Measurements from ENCODE around the gene JHY. TPM values are rescaled to one million over a fixed set of nuclear protein-coding genes. Genes with fewer than 3 reads are reported as not detected.

Gene JHY
- polyA plus RNA-seq, 1 of the 3 experiments (the other 2 are of a cell fraction) = 2.9 TPM

DNA sequence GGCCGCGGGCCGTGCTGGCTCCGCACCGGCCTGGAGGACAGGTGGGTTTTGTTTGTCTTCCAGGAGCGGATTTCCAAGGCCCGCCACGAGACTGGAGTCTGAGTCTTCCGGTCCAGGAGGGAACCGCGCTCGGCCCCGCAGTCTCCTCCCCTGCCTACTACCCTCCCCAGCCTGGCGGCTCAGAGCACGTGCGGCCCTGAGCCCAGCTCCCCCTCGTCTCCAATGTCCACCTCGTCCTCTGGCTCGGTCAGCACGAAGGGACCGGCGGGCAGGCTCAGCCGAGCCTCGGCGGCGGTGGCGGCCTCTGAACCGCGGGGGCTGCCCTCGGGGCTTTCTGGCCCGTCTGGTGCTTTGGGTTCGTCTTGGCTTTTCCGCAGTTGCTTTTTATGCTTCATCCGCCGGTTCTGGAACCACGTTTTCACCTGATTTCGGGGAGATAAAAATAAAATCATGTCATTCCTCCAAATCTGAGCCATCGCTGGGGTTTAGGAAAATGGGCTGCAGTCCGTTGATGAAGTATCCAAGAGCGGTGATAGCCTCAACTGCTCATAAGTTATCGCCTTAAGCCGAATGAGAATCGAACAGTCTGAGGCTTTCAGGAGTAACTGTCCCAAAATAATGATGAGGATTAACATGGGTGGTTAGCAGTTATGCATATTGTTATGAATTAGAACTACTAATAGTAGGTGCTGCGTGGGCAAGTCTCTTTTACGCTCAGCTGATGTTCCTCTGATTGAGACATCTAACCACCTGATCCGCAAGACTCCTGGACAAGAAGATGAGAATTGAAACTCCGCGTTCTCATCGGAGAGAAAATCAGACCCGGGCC lies 95.1 kb downstream of the JHY start (continued):
- TF ChIP-seq TEAD4 (IDR thresholded peaks at IDR 0.05; ENCODE audit: borderline replicate concordance, insufficient read depth) (no peak), NFIC (IDR thresholded peaks at IDR 0.05; ENCODE audit: borderline replicate concordance) (no peak), GATA2 (CRISPR knock-in tag; IDR thresholded peaks at IDR 0.05) (no peak), MXI1 (IDR thresholded peaks at IDR 0.05; ENCODE audit: low read depth, low read length) (no peak), USF2 (IDR thresholded peaks at IDR 0.05; ENCODE audit: borderline replicate concordance, low read depth, low read length) (no peak), MAX (IDR thresholded peaks at IDR 0.05; ENCODE audit: low read depth) (no peak)
- TF ChIP-seq, protein P1, sequence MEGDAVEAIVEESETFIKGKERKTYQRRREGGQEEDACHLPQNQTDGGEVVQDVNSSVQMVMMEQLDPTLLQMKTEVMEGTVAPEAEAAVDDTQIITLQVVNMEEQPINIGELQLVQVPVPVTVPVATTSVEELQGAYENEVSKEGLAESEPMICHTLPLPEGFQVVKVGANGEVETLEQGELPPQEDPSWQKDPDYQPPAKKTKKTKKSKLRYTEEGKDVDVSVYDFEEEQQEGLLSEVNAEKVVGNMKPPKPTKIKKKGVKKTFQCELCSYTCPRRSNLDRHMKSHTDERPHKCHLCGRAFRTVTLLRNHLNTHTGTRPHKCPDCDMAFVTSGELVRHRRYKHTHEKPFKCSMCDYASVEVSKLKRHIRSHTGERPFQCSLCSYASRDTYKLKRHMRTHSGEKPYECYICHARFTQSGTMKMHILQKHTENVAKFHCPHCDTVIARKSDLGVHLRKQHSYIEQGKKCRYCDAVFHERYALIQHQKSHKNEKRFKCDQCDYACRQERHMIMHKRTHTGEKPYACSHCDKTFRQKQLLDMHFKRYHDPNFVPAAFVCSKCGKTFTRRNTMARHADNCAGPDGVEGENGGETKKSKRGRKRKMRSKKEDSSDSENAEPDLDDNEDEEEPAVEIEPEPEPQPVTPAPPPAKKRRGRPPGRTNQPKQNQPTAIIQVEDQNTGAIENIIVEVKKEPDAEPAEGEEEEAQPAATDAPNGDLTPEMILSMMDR (IDR thresholded peaks at IDR 0.05) = no peak
- TF ChIP-seq, protein P2, sequence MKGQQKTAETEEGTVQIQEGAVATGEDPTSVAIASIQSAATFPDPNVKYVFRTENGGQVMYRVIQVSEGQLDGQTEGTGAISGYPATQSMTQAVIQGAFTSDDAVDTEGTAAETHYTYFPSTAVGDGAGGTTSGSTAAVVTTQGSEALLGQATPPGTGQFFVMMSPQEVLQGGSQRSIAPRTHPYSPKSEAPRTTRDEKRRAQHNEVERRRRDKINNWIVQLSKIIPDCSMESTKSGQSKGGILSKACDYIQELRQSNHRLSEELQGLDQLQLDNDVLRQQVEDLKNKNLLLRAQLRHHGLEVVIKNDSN (IDR thresholded peaks at IDR 0.05; ENCODE audit: borderline replicate concordance, low read depth) = no peak

GRCh38 chr11:122978299-122978620 lies 95.7 kb downstream of the JHY start:
- Histone ChIP-seq H3F3A (replicated peaks; ENCODE audit: insufficient read depth) (no peaks in the 10 kb centered on the region), H3K27me3 (ENCODE audit: insufficient read depth) (peaks cover 41% of the 10 kb centered on the region), H3K27ac (ENCODE audit: low read depth in 2 of 2, low read length in 1 of 2) (no peak overlapping the region), H4K20me1 (ENCODE audit: insufficient read depth) (no peaks in the 10 kb centered on the region), H3K9me3 (no peaks in the 10 kb centered on the region), H3K9ac (no peak overlapping the region), H3K4me2 (no peak overlapping the region), H3K4me1 (ENCODE audit: control insufficient read depth in 1 of 2, insufficient read depth in 2 of 2, low read depth in 1 of 2, low read length in 1 of 2) (no peaks in the 10 kb centered on the region; a peak in 1 of 4 replicates), H3K4me3 (ENCODE audit: low read depth in 2 of 2, low read length in 1 of 2) (no peak overlapping the region), H3K79me2 (ENCODE audit: insufficient read depth) (no peaks in the 10 kb centered on the region), H3K36me3 (replicated peaks in 1 of 2; ENCODE audit: control insufficient read depth in 1 of 2, insufficient read depth in 2 of 2, low read length in 1 of 2) (no peaks in the 10 kb centered on the region), H3K9me2 (no peaks in the 10 kb centered on the region), H2AFZ (ENCODE audit: low read depth) (no peak overlapping the region)
- ChIA-PET POLR2A (no interaction called here), CTCF (interaction anchor here (1.0 to 1.2 kb wide), 2 partner anchors 9 to 43 kb away, joined by 3 read pairs; no protein-coding TSS in a partner anchor)
- 78% methylated on average over 7 of the region's 7 CpGs for WGBS (ENCODE audit: low lambda C conversion rate)
- DNase-seq = no peak
- TF ChIP-seq ELF1 (IDR thresholded peaks at IDR 0.05) = no peak
- TF ChIP-seq JUND (IDR thresholded peaks at IDR 0.05) = no peak
- TF ChIP-seq EP300 (IDR thresholded peaks at IDR 0.05; ENCODE audit: borderline replicate concordance in 1 of 2, low read depth in 1 of 2, low read length in 1 of 2) = no peak
- no peak for TF ChIP-seq SMC3 (IDR thresholded peaks at IDR 0.05; ENCODE audit: low read depth, low read length)
- TF ChIP-seq ZBTB33 (IDR thresholded peaks at IDR 0.05; ENCODE audit: borderline replicate concordance, low read depth) = no peak
- TF ChIP-seq MXI1 (IDR thresholded peaks at IDR 0.05; ENCODE audit: low read depth, low read length) = no peak
- no peak for TF ChIP-seq USF2 (IDR thresholded peaks at IDR 0.05; ENCODE audit: borderline replicate concordance, low read depth, low read length)
- TF ChIP-seq, protein P1 (IDR thresholded peaks at IDR 0.05) = no peak
- TF ChIP-seq NFIC (IDR thresholded peaks at IDR 0.05; ENCODE audit: borderline replicate concordance) = no peak
- no peak for TF ChIP-seq YY1 (IDR thresholded peaks at IDR 0.05; ENCODE audit: low read depth)
- TF ChIP-seq TAF1 (IDR thresholded peaks at IDR 0.05; ENCODE audit: borderline replicate concordance, low read depth, low read length) = no peak

Measured in SK-N-SH (cell line).